DOHH2 (cell line): ENCODE data around the gene URM1.

Experiments used
- H3F3A ChIP-seq: fragments of 200-600 bp; sonication (generic), shearing (Covaris generic); 2 replicates; pipeline ENCODE4 v1.6.0; 2016; ENCODE audit warnings: antibody characterized with exemption, mild to moderate bottlenecking; ENCODE audit not compliant: control insufficient read depth, insufficient read depth
- H3K27ac ChIP-seq: fragments of 200-600 bp; sonication (generic); 2 replicates; pipeline ENCODE4 v1.5.1; 2014; ENCODE audit warnings: low read depth, mild to moderate bottlenecking, low read length, moderate library complexity
- H3K27me3 ChIP-seq: fragments of 200-600 bp; sonication (generic); 2 replicates; pipeline ENCODE4 v1.6.1; 2014; ENCODE audit warnings: mild to moderate bottlenecking, low read length, mixed read lengths; ENCODE audit not compliant: control insufficient read depth
- H3K36me3 ChIP-seq: fragments of 200-600 bp; sonication (generic); 2 replicates; pipeline ENCODE4 v1.6.1; 2014; ENCODE audit warnings: mild to moderate bottlenecking, low read length, moderate library complexity, mixed read lengths; ENCODE audit not compliant: control insufficient read depth
- H3K4me1 ChIP-seq: fragments of 200-600 bp; sonication (generic); 2 replicates; pipeline ENCODE4 v1.6.1; 2014; ENCODE audit warnings: mild to moderate bottlenecking, low read length, mixed read lengths; ENCODE audit not compliant: control insufficient read depth
- H3K4me2 ChIP-seq: fragments of 200-600 bp; sonication (generic); 2 replicates; pipeline ENCODE4 v1.6.0; 2014; ENCODE audit warnings: mild to moderate bottlenecking, low read length, moderate library complexity
- H3K4me3 ChIP-seq: fragments of 200-600 bp; sonication (generic); 2 replicates; pipeline ENCODE4 v1.5.1; 2014; ENCODE audit warnings: mild to moderate bottlenecking, low read length, mixed read lengths
- H3K79me2 ChIP-seq: fragments of 200-600 bp; sonication (generic); 2 replicates; pipeline ENCODE4 v1.6.1; 2014; ENCODE audit warnings: mild to moderate bottlenecking, low read length, mixed read lengths; ENCODE audit not compliant: control insufficient read depth
- H3K9me2 ChIP-seq: fragments of 200-600 bp; sonication (generic); replicated peaks from 2 replicates; pipeline ENCODE4 v1.6.1; 2014; ENCODE audit warnings: mild to moderate bottlenecking, low read length, mixed read lengths; ENCODE audit not compliant: control insufficient read depth
- H3K9me3 ChIP-seq: fragments of 200-600 bp; sonication (generic); 2 replicates; pipeline ENCODE4 v1.6.1; 2014; ENCODE audit warnings: antibody characterized with exemption, low read length, mixed read lengths; ENCODE audit not compliant: control insufficient read depth, insufficient read depth
- H4K20me1 ChIP-seq: fragments of 200-600 bp; sonication (generic); 2 replicates; pipeline ENCODE4 v1.6.0; 2014; ENCODE audit warnings: low read depth, mild to moderate bottlenecking, antibody characterized with exemption, low read length, moderate library complexity; ENCODE audit not compliant: control insufficient read depth, insufficient read depth
- EZH2phosphoT487 ChIP-seq: fragments of 200-600 bp; sonication (generic); IDR thresholded peaks from 2 replicates; pipeline ENCODE4 v1.6.1; 2017; ENCODE audit warnings: borderline replicate concordance, mild to moderate bottlenecking, antibody characterized with exemption, low read length, moderate library complexity, mixed read lengths
- TF ChIP-seq, protein P1 (sequence below): fragments of 200-600 bp; sonication (generic); IDR thresholded peaks from one replicate; pipeline ENCODE4 v1.5.1; 2014; ENCODE audit warnings: antibody characterized with exemption, mild to moderate bottlenecking, low read depth, low read length; ENCODE audit not compliant: poor library complexity, severe bottlenecking

URM1 gene

DNA sequence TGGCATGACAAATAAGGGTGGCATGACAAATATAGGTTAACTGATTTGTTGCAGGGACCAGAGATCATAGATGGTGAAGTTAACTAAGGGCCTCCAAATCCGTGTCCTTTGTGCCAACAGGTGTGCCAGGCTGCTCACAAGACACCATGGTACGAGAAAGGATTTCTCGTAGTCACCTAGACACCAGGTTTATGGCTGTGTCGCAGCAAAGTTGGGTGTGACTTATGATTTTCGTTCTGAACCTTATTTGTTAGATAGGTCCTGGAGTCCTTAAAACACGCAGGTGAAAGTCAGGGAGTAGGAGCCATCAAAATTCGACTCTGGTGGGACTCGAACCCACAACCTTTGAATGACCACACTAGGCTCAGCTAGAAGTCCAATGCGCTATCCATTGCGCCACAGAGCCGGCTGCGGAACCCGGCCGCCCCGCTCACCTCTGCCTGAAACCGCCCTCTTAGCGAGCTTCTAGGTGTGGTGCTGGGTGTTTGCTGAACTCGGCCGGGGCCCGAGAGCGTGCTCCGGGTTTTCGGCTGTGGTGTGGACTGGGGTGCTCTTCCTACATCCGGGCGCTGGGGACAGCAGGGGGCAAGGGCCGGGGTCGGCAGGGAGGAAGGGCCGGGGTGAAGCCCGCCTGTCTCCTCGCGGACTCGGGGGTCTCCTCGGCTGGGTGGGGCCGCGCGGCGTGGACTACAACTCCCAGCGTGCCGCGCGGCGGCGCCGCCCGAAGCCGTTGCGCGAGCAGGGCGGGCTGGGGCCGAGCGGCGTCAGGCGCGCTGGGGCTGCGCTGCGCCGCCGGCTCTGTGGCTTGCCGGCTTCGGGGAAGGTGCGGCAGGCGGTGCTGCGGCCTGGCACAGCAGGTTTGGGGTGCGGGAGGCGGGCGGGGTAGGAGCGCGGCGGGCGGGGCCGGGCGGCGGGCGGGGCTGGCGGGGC is 31.1 kb upstream of the URM1 start, which contains the start of gene SLC27A4:
Gene SLC27A4 (plus strand): TSS at position 767 of the 930 bp plus-strand sequence. CDS start 2,606 bp downstream, outside the sequence.
- Histone ChIP-seq H3K9me3 (no peaks in the 10 kb centered on the region), H3K36me3 (peaks cover 24% of the 10 kb centered on the region), H4K20me1 (no peaks in the 10 kb centered on the region), H3F3A (peaks cover 5% of the 10 kb centered on the region; the same call in 1 of the 2 replicates), H3K27ac (peak within 1 kb of the TSS; percentile 3; the same call in 1 of the 2 replicates), H3K9me2 (no peaks in the 10 kb centered on the region), H3K27me3 (no peaks in the 10 kb centered on the region), H3K4me2 (peak within 1 kb of the TSS; percentile 92), H3K79me2 (peaks cover 8% of the 10 kb centered on the region), H3K4me3 (peak within 1 kb of the TSS; percentile 87), H3K4me1 (peaks cover 13% of the 10 kb centered on the region)
- no peak for TF ChIP-seq EZH2phosphoT487
- TF ChIP-seq, protein P1, sequence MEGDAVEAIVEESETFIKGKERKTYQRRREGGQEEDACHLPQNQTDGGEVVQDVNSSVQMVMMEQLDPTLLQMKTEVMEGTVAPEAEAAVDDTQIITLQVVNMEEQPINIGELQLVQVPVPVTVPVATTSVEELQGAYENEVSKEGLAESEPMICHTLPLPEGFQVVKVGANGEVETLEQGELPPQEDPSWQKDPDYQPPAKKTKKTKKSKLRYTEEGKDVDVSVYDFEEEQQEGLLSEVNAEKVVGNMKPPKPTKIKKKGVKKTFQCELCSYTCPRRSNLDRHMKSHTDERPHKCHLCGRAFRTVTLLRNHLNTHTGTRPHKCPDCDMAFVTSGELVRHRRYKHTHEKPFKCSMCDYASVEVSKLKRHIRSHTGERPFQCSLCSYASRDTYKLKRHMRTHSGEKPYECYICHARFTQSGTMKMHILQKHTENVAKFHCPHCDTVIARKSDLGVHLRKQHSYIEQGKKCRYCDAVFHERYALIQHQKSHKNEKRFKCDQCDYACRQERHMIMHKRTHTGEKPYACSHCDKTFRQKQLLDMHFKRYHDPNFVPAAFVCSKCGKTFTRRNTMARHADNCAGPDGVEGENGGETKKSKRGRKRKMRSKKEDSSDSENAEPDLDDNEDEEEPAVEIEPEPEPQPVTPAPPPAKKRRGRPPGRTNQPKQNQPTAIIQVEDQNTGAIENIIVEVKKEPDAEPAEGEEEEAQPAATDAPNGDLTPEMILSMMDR = no peak

DNA sequence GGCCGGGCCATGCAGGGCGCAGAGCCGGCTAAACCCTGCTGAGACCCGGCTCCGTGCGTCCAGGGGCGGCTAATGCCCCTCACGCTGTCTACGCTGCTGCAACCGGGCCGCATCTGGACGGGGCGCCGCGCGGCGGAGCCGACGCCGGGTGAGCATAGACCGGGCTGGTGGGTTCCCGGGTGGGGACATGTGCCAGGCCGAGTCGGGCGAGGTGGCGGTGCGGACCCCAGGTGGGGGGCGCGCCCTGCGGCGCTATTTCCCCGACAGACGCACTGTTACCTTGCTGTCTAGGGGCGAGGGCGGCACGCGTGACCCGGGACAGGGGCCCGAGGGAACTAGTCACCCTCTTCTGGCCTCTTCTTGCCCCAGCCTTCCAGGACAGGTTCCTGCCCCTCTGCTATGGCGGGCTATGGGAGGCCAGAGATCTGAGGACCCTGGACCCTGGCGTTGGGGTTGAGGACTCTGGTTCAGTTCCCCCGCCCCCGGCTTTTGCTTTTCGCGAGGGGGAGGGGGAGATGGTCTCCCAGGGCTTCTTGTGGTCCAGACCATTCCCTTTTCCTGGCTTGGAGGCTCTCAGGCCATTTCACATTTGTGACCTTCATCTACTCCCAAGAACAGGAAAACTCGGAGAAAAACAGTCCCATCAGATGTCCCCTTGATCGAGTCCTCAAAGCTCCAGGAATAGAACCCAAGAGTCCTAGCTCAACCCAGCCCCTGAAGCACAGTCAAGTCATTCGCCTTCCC is 30.3 kb upstream of the URM1 start:
- Histone ChIP-seq H3K4me1 (peaks cover 13% of the 10 kb centered on the region), H3F3A (peaks cover 5% of the 10 kb centered on the region; the same call in 1 of the 2 replicates), H3K79me2 (peaks cover 8% of the 10 kb centered on the region), H3K4me2 (peak overlapping the region; percentile 92), H3K9me2 (no peaks in the 10 kb centered on the region), H3K9me3 (no peaks in the 10 kb centered on the region), H3K27ac (peak overlapping the region; percentile 3; the same call in 1 of the 2 replicates), H3K4me3 (peak overlapping the region; percentile 87), H3K27me3 (no peaks in the 10 kb centered on the region), H4K20me1 (no peaks in the 10 kb centered on the region), H3K36me3 (peaks cover 32% of the 10 kb centered on the region)
- TF ChIP-seq, protein P1 = no peak
- TF ChIP-seq EZH2phosphoT487 = no peak

DNA sequence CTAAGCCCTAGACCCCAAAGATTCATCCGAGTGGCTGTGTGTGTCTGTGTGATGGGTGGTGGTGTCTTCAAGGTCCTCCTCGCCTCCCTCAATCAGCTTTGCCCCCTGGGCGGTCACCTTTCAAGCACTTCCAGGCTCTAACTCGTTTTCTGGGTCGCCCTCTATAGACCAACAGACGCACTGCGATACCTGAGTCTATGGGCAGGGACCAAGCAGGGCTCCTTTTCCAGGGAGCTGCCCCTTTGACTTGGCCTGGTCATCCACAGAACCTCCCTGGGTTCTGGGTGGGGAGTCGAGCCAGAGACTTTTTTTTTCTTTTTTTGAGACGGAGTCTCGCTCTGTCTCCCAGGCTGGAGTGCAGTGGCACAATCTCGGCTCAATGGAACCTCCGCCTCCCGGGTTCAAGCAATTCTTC is 29.7 kb upstream of the URM1 start:
- 0 out of 2 replicates have a peak overlapping the region, but pooled peaks have one; percentile 3 for H3K27ac ChIP-seq
- H3K4me2 ChIP-seq = peak overlapping the region; percentile 92
- peaks cover 13% of the 10 kb centered on the region for H3K4me1 ChIP-seq
- no peaks in the 10 kb centered on the region for H3K9me3 ChIP-seq
- peaks cover 33% of the 10 kb centered on the region for H3K36me3 ChIP-seq
- H3K79me2 ChIP-seq = peaks cover 8% of the 10 kb centered on the region
- TF ChIP-seq EZH2phosphoT487 = no peak
- TF ChIP-seq, protein P1 = peak; percentile 77
- peak overlapping the region; percentile 87 for H3K4me3 ChIP-seq
- no peaks in the 10 kb centered on the region for H4K20me1 ChIP-seq
- H3F3A ChIP-seq = peaks cover 5% of the 10 kb centered on the region; the same call in 1 of the 2 replicates
- H3K9me2 ChIP-seq = no peaks in the 10 kb centered on the region
- no peaks in the 10 kb centered on the region for H3K27me3 ChIP-seq
